Panc1 (cell line): ENCODE measurements around the gene TAGLN. TPM values are rescaled to one million over a fixed set of nuclear protein-coding genes. Genes with fewer than 3 reads are reported as not detected.

Source experiments
- ATAC-seq: fragments of 200-7000 bp; cut with Tn5 transposase; 2 replicates; pipeline ENCODE4 v1.9.1; 2020; ENCODE audit warnings: mild to moderate bottlenecking, moderate library complexity
- BruUV-seq: library from RNA; stranded (reverse); fragments of 400-500 nt; replicated peaks from 2 replicates; lab custom pipeline; 2021; lab: Mats Ljungman, UMichigan
- CTCF ChIA-PET: fragments of 300-600 bp; sonication (Branson Sonifier 250); formaldehyde crosslinking; loops from one replicate; lab custom pipeline; 2022; ENCODE audit warnings: antibody characterized with exemption; lab: Charles Lee
- POLR2A ChIA-PET: fragments of 300-600 bp; sonication (Branson Sonifier 250); formaldehyde crosslinking; loops from one replicate; lab custom pipeline; 2022; ENCODE audit warnings: antibody characterized with exemption; lab: Charles Lee
- DNase-seq: peaks from one replicate; pipeline ENCODE4 v3.0.0-alpha.2; 2010; ENCODE audit warnings: low read depth, low spot score
- H3K27ac ChIP-seq: 2 replicates; pipeline ENCODE4 v1.5.1; 2011; ENCODE audit warnings: mild to moderate bottlenecking, low read length, inconsistent platforms
- H3K27me3 ChIP-seq: fragments of 200-500 bp; sonication (Bioruptor generic); 2 replicates; pipeline ENCODE4 v1.6.0; 2014; ENCODE audit warnings: low read length, inconsistent platforms; ENCODE audit not compliant: control insufficient read depth, insufficient read depth
- H3K36me3 ChIP-seq: fragments of 200-500 bp; sonication (Bioruptor generic); 2 replicates; pipeline ENCODE4 v1.5.1; 2014; ENCODE audit warnings: inconsistent platforms, mild to moderate bottlenecking, low read length, moderate library complexity; ENCODE audit not compliant: control insufficient read depth, insufficient read depth
- H3K4me1 ChIP-seq: 2 replicates; pipeline ENCODE4 v1.5.1; 2011; ENCODE audit warnings: inconsistent platforms, mild to moderate bottlenecking, low read length, moderate library complexity; ENCODE audit not compliant: control insufficient read depth, insufficient read depth
- H3K4me3 ChIP-seq, 2 experiments: 2 replicates each; pipeline ENCODE4 v1.5.1; 2011 to 2012; ENCODE audit warnings: low read depth in 2 of 2, low read length in 2 of 2, mild to moderate bottlenecking in 2 of 2, inconsistent platforms in 1 of 2, moderate library complexity in 1 of 2
- H3K9me3 ChIP-seq: fragments of 200-500 bp; sonication (Bioruptor generic); 2 replicates; pipeline ENCODE4 v1.5.1; 2014; ENCODE audit warnings: low read depth, mild to moderate bottlenecking, inconsistent platforms, low read length, moderate library complexity; ENCODE audit not compliant: control insufficient read depth, insufficient read depth
- CTCF ChIP-seq: fragments of 450-650 bp; IDR thresholded peaks from 2 replicates; pipeline ENCODE4 v1.5.1; 2017; ENCODE audit warnings: mild to moderate bottlenecking
- POLR2AphosphoS5 ChIP-seq: IDR thresholded peaks from 2 replicates; pipeline ENCODE4 v1.6.1; 2012; ENCODE audit warnings: mild to moderate bottlenecking, low read depth, low read length, moderate library complexity
- REST ChIP-seq, 2 experiments: IDR thresholded peaks; 2 replicates each; pipeline ENCODE4 v1.6.1; 2011 to 2012; ENCODE audit warnings: low read depth in 2 of 2, control low read depth in 1 of 2, low read length in 1 of 2, mild to moderate bottlenecking in 1 of 2, moderate library complexity in 1 of 2; ENCODE audit not compliant: insufficient read depth in 1 of 2
- SIN3A ChIP-seq: IDR thresholded peaks from 2 replicates; pipeline ENCODE4 v1.6.1; 2012; ENCODE audit warnings: low read depth, mild to moderate bottlenecking, low read length, moderate library complexity, borderline replicate concordance; ENCODE audit not compliant: insufficient read depth
- TCF7L2 ChIP-seq: IDR thresholded peaks from 2 replicates; pipeline ENCODE4 v1.6.1; 2011; ENCODE audit warnings: mild to moderate bottlenecking, low read depth, low read length, inconsistent platforms
- in situ Hi-C: cut with HindIII; loops from 2 replicates; pipeline ENCODE4 v1.10.0; 2016; ENCODE audit warnings: low sequenced_read_pairs, low pct_unique_long_range_greater_than_20kb
- intact Hi-C: fragments of 100-400 bp; cut with micrococcal nuclease; formaldehyde crosslinking; loops from one replicate; pipeline ENCODE4 v1.10.0; 2022; ENCODE audit not compliant: unreplicated experiment
- total RNA-seq: library from RNA; stranded (reverse); gene quantifications from one replicate; pipeline ENCODE4 v1.2.1, GENCODE V29; 2021; ENCODE audit not compliant: unreplicated experiment

The TAGLN gene
- total RNA-seq, 1 experiment from 2014 or later: 6.4 TPM

GRCh38 chr11:117219995-117220394, 20.8 kb downstream of the TAGLN start:
- no peak for TF ChIP-seq CTCF
- TF ChIP-seq POLR2AphosphoS5: no peak
- TF ChIP-seq SIN3A: no peak
- no peak for TF ChIP-seq TCF7L2
- TF ChIP-seq REST (IDR thresholded peaks at IDR 0.05; ENCODE audit: insufficient read depth in 1 of 2, low read depth in 2 of 2, low read length in 1 of 2): no peak
- no peak for DNase-seq
- no peaks in the 10 kb centered on the region for H3K27me3 ChIP-seq
- no peaks in the 10 kb centered on the region for H3K9me3 ChIP-seq
- ChIA-PET CTCF (no interaction called here), POLR2A (interaction anchor here (0.7 kb wide), 1 partner anchor 561 kb away, joined by 3 read pairs; no protein-coding TSS in a partner anchor)
- in situ Hi-C loops: no loop called here
- ATAC-seq: no peak
- 0 out of 2 replicates have a peak, but pooled peaks cover 2% of the 10 kb centered on the region for H3K36me3 ChIP-seq
- intact Hi-C loops: loop anchor here (10.0 kb wide), 2 partner anchors 45 to 335 kb away; partner anchors contain the start of gene SIDT2
- H3K4me3 ChIP-seq: no peak overlapping the region
- BruUV-seq: no TSS peak
- no peaks in the 10 kb centered on the region for H3K4me1 ChIP-seq
- no peak overlapping the region for H3K27ac ChIP-seq

GRCh38 chr11:117220568-117220967, 21.4 kb downstream of the TAGLN start:
- ChIA-PET CTCF (no interaction called here), POLR2A (interaction anchor here (0.6 to 0.7 kb wide), 2 partner anchors 371 to 562 kb away, joined by 3 read pairs; no protein-coding TSS in a partner anchor)
- no peak overlapping the region for H3K4me3 ChIP-seq
- intact Hi-C loops: loop anchor here (10.0 kb wide), 2 partner anchors 46 to 336 kb away; partner anchors contain the start of gene SIDT2
- BruUV-seq: no TSS peak
- in situ Hi-C loops: no loop called here
- DNase-seq (no peak), ATAC-seq (no peak)
- H3K36me3 ChIP-seq: 0 out of 2 replicates have a peak, but pooled peaks cover 2% of the 10 kb centered on the region
- H3K27me3 ChIP-seq: no peaks in the 10 kb centered on the region
- no peak overlapping the region for H3K27ac ChIP-seq
- TF ChIP-seq POLR2AphosphoS5 (no peak), CTCF (no peak), TCF7L2 (no peak), SIN3A (no peak), REST (IDR thresholded peaks at IDR 0.05; ENCODE audit: insufficient read depth in 1 of 2, low read depth in 2 of 2, low read length in 1 of 2) (no peak)
- H3K4me1 ChIP-seq: no peaks in the 10 kb centered on the region
- H3K9me3 ChIP-seq: no peaks in the 10 kb centered on the region
